Stimulated activated memory B cell treated with anti-CD40 and anti-IgM and Interleukin-4, amounts not matched to agents 10 μg/mL and 1 μg/mL and 100 μg/mL, for 72 hours (primary cell): ENCODE data around the gene LETM1.

Experiments
- ATAC-seq: fragments of 150-1000 bp; cut with Tn5 transposase; 2 replicates; pipeline ENCODE4 v1.10.0; 2021
- H3K27ac Mint-ChIP-seq: one replicate; pipeline ENCODE4 v1.8.0; 2022; ENCODE audit warnings: mild to moderate bottlenecking, mixed read lengths
- H3K27me3 Mint-ChIP-seq: one replicate; pipeline ENCODE4 v1.8.0; 2022; ENCODE audit warnings: mixed read lengths
- H3K36me3 Mint-ChIP-seq: one replicate; pipeline ENCODE4 v1.8.0; 2022; ENCODE audit warnings: mixed read lengths
- H3K4me1 Mint-ChIP-seq: one replicate; pipeline ENCODE4 v1.8.0; 2022; ENCODE audit warnings: mixed read lengths
- H3K4me3 Mint-ChIP-seq: one replicate; pipeline ENCODE4 v1.8.0; 2022; ENCODE audit warnings: mild to moderate bottlenecking, moderate library complexity, mixed read lengths
- H3K9me3 Mint-ChIP-seq: one replicate; pipeline ENCODE4 v1.8.0; 2022; ENCODE audit warnings: mixed read lengths

Gene LETM1

DNA sequence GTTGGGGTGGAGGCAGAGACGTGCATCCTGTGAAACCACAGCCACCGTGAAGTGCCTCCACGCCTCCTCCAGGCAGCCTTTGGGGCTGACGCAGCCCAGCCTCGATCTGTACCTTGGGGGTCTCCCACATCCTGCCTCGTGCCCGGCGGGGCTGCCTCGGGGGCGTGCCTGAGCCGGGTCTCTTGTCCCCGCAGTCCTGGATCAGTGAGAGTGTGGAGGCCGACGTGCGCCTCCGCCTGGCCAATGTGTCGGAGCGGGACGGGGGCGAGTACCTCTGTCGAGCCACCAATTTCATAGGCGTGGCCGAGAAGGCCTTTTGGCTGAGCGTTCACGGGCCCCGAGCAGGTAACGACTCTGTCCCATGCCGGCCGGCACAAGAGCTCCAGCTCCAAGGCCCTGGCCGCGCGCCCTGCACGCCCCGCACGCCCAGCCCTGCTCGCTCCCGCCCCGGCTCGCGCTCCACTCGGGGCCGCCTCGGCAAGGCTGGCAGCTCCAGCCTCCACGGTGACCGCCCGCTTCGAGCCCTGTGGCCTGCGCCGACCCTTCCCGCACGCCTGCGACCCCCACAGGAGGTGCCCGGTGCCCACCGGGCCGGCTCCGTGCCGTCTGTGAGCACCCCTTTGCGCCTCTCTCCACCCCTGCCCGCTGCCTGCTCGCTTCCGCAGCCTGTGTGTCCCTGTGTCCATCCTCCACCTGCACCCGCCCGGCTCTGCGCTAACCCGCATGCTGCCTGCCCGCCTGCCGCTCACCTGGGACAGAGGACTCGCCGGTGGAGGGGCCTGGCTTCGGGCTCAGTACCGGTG, 53.0 kb downstream of the LETM1 start:
- Mint-ChIP-seq H3K27ac (no peak overlapping the region), H3K4me3 (no peak overlapping the region), H3K27me3 (peaks cover 60% of the 10 kb centered on the region), H3K36me3 (no peaks in the 10 kb centered on the region), H3K9me3 (no peaks in the 10 kb centered on the region), H3K4me1 (no peaks in the 10 kb centered on the region)
- peak; percentile 21 for ATAC-seq

DNA sequence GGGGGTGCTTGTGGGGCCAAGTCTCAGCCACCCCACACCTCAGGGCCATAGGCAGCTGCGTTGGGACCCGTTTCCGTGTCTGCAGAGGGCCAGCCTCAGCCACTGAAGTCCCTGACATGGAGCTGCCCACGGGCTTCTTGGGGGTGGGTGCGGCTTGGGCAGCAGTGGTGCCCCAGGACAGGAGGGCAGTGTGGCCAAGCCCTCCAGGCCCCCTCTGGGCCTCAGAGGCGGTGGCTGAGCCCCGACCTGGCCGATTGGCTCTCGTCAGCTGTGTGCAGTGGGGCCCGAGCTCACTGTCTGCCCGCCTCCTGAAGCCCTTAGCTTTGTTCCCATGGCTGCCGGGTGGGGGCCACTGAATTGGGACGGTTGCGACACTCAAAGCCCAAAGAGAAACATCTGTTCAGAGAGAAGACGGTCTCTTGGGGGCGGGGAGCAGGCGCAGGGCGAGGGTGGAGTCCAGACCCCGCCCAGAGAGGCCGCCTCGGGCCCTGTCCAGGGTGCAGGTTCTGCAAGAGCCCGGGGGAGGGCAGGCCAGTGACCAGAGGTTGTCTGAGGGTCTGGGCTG, 53.7 kb downstream of the LETM1 start:
- ATAC-seq, result no peak
- Mint-ChIP-seq H3K9me3 (no peaks in the 10 kb centered on the region), H3K36me3 (no peaks in the 10 kb centered on the region), H3K27ac (no peak overlapping the region), H3K4me3 (no peak overlapping the region), H3K27me3 (peaks cover 67% of the 10 kb centered on the region), H3K4me1 (no peaks in the 10 kb centered on the region)

DNA sequence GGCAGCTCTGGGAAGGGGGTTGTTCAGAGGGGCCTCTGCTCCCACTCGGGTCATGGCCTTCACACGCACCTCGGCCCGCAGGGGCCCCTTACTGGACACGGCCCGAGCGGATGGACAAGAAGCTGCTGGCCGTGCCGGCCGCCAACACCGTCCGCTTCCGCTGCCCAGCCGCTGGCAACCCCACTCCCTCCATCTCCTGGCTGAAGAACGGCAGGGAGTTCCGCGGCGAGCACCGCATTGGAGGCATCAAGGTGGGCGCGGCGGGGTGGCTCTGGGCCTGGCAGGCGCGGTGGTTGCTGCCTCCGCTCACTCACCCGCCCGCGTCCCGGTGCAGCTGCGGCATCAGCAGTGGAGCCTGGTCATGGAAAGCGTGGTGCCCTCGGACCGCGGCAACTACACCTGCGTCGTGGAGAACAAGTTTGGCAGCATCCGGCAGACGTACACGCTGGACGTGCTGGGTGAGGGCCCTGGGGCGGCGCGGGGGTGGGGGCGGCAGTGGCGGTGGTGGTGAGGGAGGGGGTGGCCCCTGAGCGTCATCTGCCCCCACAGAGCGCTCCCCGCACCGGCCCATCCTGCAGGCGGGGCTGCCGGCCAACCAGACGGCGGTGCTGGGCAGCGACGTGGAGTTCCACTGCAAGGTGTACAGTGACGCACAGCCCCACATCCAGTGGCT, 54.5 kb downstream of the LETM1 start:
- ATAC-seq, result no peak
- peaks cover 4% of the 10 kb centered on the region for H3K4me1 Mint-ChIP-seq
- H3K4me3 Mint-ChIP-seq, result no peak overlapping the region
- no peak overlapping the region for H3K27ac Mint-ChIP-seq
- no peaks in the 10 kb centered on the region for H3K36me3 Mint-ChIP-seq
- no peaks in the 10 kb centered on the region for H3K9me3 Mint-ChIP-seq
- H3K27me3 Mint-ChIP-seq, result peaks cover 75% of the 10 kb centered on the region

DNA sequence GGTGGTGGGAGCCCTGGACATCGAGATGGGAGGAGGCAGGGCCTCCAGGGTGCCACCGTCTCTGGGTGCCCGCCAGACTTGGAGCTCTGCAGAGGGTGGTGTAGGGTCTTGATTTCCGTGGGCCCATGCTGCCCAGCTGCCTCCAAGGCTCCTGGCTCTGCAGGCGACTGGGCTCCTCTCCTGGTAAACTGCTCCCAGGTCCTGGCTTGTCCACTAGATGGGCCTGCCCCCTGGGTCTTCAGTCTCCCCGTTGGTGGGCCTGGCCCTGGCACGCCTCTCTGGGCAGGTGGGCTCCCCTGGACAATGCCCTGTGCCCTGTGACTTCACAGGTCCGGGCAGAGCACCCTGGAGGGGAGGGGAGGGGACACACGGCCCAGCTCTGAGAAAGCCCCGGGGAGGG, 55.2 kb downstream of the LETM1 start:
- H3K36me3 Mint-ChIP-seq, result no peaks in the 10 kb centered on the region
- H3K4me1 Mint-ChIP-seq, result peaks cover 6% of the 10 kb centered on the region
- no peak overlapping the region for H3K4me3 Mint-ChIP-seq
- H3K27me3 Mint-ChIP-seq, result peaks cover 80% of the 10 kb centered on the region
- ATAC-seq, result no peak
- no peak overlapping the region for H3K27ac Mint-ChIP-seq
- H3K9me3 Mint-ChIP-seq, result no peaks in the 10 kb centered on the region

DNA sequence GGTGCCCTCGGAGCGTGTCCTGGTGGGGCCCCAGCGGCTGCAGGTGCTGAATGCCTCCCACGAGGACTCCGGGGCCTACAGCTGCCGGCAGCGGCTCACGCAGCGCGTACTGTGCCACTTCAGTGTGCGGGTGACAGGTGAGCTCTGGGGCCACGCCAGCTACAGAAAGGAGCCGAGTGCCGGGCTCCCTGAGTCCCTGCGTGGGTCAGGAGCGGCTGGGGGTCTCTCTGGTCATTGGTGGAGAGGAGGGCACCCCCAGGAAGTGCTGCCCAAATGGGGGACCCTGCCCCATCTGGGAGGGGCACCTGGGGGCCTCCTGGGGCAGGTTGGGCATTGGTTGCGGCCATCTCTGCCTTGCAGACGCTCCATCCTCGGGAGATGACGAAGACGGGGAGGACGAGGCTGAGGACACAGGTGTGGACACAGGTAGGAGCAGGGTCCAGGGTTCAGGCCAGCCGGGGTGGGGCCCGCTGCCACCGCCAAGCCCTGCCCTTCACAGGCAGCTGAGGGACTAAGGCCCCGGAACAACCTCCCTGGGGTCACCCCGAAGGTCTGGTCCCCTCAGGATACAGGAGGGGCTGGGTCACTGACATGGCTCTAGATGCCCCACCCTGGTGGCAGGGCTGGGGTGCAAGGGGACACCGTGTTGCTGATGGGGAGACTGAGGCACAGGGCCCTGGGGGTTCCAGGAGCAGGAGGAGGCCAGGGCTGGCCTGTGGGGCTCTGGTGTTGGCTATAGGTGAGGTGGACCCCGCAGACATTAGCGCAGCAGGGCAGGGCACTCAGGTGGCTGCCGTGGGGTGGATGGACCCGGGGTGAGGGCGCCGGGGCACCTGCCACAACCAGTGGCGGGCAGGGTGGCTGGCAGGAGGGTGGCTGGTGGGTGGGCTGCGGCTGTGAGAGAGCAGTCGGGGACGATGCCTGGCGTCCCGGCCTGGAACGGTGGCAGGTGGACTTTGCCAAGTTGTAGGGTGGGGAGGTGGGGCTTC, 56.3 kb downstream of the LETM1 start:
- Mint-ChIP-seq H3K27me3 (peaks cover 76% of the 10 kb centered on the region), H3K4me3 (no peak overlapping the region), H3K27ac (no peak overlapping the region), H3K9me3 (no peaks in the 10 kb centered on the region), H3K4me1 (peaks cover 6% of the 10 kb centered on the region), H3K36me3 (no peaks in the 10 kb centered on the region)
- ATAC-seq, result no peak

DNA sequence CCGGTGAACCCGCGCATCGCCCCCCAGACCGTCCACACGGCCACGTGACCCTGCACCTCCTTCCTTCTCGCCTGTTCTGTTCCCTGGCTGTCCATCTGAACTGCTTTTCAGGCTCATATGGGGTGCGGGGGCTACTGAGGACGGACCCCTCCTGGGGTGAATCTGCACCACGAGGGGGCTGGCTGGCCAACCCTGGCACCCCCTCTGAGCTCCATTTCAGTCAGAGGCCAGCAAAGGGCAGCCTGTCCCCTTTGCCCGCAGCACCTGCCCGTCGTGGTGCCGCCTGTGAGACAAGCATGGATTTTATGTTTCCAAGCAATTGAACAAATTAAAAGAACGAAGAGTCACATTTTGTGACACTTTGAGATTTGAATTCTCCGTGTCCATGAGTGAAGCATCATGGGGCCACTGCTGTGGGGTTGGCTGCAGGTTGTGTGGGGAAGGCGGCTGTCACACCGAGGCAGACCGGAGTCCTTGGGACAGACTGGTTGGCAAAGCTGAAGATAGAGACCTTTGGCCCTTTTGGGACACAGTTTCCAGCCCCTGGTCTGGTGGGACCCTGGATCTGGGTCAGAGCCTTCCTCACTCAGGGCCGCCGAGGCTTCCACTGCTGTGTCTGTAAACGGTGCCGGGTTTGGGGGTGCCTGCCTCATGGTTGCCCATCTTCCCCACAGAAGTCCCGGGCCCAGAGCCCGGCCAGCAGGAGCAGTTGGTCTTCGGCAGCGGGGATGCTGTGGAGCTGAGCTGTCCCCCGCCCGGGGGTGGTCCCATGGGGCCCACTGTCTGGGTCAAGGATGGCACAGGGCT, 57.2 kb downstream of the LETM1 start:
- no peak overlapping the region for H3K27ac Mint-ChIP-seq
- no peak for ATAC-seq
- H3K36me3 Mint-ChIP-seq, result no peaks in the 10 kb centered on the region
- H3K9me3 Mint-ChIP-seq, result no peaks in the 10 kb centered on the region
- H3K27me3 Mint-ChIP-seq, result peaks cover 67% of the 10 kb centered on the region
- no peak overlapping the region for H3K4me3 Mint-ChIP-seq
- peaks cover 6% of the 10 kb centered on the region for H3K4me1 Mint-ChIP-seq

DNA sequence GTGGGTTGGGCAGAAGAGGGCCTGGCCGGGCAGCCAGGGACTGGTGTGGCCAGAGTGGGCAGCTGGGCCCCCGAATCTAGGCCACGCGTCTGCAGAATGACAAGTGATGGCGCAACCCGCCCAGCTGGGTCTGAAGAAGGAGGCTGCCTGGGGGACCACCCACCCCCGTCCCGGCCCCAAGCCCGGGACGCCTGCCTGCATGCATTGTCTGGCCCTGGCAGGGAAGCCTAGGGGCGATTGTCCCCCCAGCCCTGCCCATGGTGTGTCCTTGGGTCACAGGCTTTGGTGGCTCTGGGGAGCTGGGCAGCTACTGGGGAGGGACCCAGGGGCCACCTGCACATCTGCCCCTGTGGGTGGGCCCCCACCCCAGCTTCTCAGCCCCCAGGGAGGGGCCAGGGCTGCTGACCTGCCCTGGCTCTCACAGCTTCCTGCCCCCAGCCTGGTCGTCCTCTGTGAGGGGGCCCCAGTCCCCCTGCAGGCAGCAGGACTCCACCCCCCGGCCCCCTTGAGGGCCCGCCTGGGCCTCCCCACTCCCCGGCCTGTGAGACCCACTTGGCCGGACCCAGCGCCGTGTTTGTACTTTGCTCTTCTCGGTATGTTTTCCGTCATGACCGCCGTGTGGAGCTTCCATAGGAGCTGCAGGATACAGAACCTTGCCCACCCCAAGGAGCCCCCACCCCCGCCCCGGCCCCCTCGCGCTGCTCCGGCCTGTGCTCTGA, 57.9 kb downstream of the LETM1 start:
- Mint-ChIP-seq H3K4me3 (no peak overlapping the region), H3K36me3 (no peaks in the 10 kb centered on the region), H3K9me3 (no peaks in the 10 kb centered on the region), H3K27ac (no peak overlapping the region), H3K27me3 (peaks cover 59% of the 10 kb centered on the region), H3K4me1 (peaks cover 6% of the 10 kb centered on the region)
- no peak for ATAC-seq

DNA sequence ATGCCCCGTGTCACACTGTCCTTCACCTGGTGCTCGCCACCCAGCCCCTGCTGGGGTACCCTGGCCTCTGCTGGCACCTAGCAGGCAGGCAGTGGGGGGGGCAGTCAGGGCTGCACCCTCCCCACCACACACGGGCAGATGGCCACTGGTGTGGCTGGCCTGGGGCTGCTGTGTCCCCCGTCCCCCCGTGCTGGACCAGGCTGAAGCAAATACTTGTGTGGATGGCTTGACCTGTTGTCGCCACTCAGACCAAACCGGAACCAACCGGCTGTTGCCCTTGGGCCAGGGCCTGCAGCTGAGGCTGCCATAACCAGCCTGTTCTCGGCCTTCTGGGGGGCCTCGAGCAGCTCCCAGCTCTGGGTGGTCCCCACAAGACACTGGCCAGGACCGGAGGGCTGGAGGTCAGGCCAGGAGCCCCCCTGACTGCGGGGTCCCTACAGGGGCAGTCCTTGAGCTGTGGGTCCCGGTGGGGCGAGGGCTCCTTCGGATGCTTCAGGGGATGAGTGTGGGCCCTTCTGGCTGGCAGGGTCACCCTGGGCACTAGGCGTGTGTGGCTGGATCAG, 58.6 kb downstream of the LETM1 start:
- ATAC-seq, result no peak
- Mint-ChIP-seq H3K4me3 (no peak overlapping the region), H3K27ac (no peak overlapping the region), H3K27me3 (peaks cover 57% of the 10 kb centered on the region), H3K4me1 (peaks cover 6% of the 10 kb centered on the region), H3K36me3 (no peaks in the 10 kb centered on the region), H3K9me3 (no peaks in the 10 kb centered on the region)

DNA sequence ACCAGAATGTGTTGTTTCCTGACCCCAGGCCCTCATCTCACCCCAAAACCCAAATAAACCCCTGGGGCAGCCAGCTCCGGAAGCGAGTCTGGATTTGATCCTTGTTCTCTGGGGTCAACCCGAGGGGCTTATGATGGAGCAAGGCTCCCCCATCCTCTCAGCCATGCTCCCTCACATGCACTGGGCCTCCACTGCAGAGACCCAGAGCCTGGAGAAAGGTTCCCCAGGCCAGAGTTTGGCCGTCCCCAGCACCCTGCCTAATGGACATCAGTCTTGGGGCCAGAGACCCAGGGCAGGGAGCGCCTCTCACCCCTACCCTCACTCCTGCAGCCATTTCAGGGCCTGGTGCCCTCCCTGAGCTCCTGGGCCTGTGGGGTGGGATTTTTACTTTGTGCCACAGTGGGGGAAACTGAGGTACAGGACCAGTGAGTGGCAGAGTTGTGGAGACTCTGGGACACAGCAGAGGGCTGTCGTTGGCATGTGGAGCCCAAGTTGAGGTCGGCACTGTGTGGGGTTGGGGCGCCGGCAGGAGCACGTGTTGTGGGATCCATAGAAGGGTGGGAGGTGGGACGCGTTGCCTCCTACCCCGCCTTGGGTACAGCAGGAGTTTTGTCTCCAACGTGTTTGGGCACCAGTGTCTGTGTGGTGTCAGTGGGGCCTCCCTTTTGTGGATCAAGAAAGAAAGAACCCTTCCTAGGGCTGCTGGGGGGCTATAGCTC, 59.3 kb downstream of the LETM1 start:
- peaks cover 6% of the 10 kb centered on the region for H3K4me1 Mint-ChIP-seq
- H3K27me3 Mint-ChIP-seq, result peaks cover 59% of the 10 kb centered on the region
- ATAC-seq, result no peak
- no peaks in the 10 kb centered on the region for H3K9me3 Mint-ChIP-seq
- H3K36me3 Mint-ChIP-seq, result no peaks in the 10 kb centered on the region
- H3K4me3 Mint-ChIP-seq, result no peak overlapping the region
- no peak overlapping the region for H3K27ac Mint-ChIP-seq

DNA sequence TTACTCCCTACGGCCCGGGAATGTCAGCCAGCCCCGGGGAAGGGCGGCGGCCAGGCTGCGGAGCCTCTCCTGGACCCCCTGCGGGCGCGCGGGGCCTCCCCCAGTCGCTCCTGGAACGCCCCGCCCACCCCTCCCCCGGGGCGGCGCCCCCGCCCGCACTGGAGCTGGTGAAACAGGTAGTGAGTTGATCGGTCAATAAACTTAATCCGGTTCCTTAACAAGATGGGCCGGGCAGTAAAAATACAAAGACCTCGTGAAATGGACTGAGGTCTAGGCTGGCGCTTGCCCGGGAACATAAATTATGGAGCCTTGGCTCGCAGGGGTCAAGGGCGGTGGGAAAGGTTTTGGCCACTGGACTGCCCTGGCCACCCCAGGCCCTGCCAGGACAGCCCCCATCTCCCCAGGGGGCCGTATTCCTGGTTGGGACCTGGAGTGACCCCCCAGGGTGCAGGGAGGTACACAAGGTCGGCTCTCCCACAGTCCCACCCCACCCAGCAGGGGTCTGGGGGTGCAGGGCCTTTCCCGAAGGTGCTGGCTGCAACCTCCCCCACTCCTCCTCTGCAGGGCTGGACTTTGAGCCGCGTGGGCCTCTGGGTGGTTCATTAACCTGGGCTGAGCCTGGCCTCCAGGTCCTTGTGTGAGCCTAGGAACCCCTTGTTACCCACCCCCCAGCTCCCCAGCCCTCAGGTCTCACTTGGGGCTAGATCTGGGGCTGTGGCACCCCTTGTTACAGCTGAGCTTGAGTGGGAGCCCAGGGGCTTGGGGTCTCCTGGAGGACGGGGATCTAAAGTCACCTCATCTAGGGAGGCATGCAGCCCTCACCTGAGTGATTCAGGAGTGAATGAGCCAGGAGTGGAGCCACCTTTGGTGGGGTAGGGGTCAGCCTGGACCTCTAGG, 60.4 kb downstream of the LETM1 start:
- Mint-ChIP-seq H3K9me3 (no peaks in the 10 kb centered on the region), H3K27me3 (peaks cover 56% of the 10 kb centered on the region), H3K4me3 (no peak overlapping the region), H3K4me1 (peaks cover 6% of the 10 kb centered on the region), H3K27ac (no peak overlapping the region), H3K36me3 (no peaks in the 10 kb centered on the region)
- no peak for ATAC-seq

DNA sequence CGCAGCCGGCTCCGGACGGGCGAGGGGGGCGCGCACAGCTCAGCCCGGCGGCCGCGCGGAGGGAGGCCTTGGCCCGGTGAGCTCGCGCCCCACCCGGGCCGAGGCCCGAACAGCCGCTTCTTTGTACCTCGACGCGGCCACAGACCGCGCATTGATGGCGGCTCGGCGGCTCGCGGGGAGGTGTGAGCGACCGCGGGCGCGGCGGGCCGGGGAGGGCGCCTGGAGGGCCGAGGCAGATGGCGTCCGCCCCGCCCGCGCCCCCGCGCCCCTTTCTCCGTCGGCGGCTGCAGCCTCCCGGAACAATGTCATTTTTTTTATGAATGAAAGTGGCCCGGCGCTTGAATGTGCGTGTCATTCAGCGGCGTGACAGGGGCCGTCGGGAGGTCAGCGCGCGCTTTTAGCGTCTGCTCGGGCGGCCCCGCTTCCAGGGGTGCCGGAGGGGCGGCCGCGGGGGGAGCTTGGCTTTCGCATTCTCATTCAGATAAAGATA, 61.1 kb downstream of the LETM1 start:
- no peaks in the 10 kb centered on the region for H3K36me3 Mint-ChIP-seq
- H3K27me3 Mint-ChIP-seq, result peaks cover 49% of the 10 kb centered on the region
- ATAC-seq, result no peak
- no peak overlapping the region for H3K4me3 Mint-ChIP-seq
- H3K9me3 Mint-ChIP-seq, result no peaks in the 10 kb centered on the region
- H3K27ac Mint-ChIP-seq, result no peak overlapping the region
- H3K4me1 Mint-ChIP-seq, result peaks cover 6% of the 10 kb centered on the region
